BJ (cell line): ENCODE measurements around the gene CFAP46. TPM values are rescaled to one million over a fixed set of nuclear protein-coding genes. Genes with fewer than 3 reads are reported as not detected.

Source experiments
- CTCF ChIA-PET: fragments of 350-600 bp; formaldehyde crosslinking; extraction: SDS; loops from one replicate; lab custom pipeline; 2021; ENCODE audit warnings: antibody characterized with exemption, inconsistent platforms; lab: Yijun Ruan, JAX
- POLR2A ChIA-PET: fragments of 300-600 bp; sonication (Branson Sonifier 250); formaldehyde crosslinking; extraction: SDS; loops from one replicate; lab custom pipeline; 2021; ENCODE audit warnings: antibody characterized with exemption; lab: Charles Lee
- DNase-seq: peaks from one replicate; pipeline ENCODE4 v3.0.0-alpha.2; 2011; ENCODE audit warnings: low read depth
- H3K27me3 ChIP-seq: 2 replicates; pipeline ENCODE4 v1.6.0; 2011; ENCODE audit warnings: low read length; ENCODE audit not compliant: control insufficient read depth, insufficient read depth
- H3K36me3 ChIP-seq: 2 replicates; pipeline ENCODE4 v1.5.1; 2011; ENCODE audit warnings: low read length; ENCODE audit not compliant: control insufficient read depth, insufficient read depth
- H3K4me3 ChIP-seq: 2 replicates; pipeline ENCODE4 v1.5.1; 2011; ENCODE audit warnings: low read depth, mild to moderate bottlenecking, control low read depth, low read length
- polyA plus RNA-seq: library from polyadenylated mRNA; depleted of rRNA; stranded (reverse); fragments of >200 nt; gene quantifications from 2 replicates; pipeline ENCODE4 v1.2.3, GENCODE V29; 2011
- TF ChIP-seq, protein P1 (sequence below): IDR thresholded peaks from 2 replicates; pipeline ENCODE4 v1.5.1; 2011; ENCODE audit warnings: low read depth, mild to moderate bottlenecking, control low read depth, inconsistent platforms, low read length, moderate library complexity; ENCODE audit not compliant: insufficient read depth

CFAP46 gene
- polyA plus RNA-seq, 1 experiment: 1.8 TPM

DNA sequence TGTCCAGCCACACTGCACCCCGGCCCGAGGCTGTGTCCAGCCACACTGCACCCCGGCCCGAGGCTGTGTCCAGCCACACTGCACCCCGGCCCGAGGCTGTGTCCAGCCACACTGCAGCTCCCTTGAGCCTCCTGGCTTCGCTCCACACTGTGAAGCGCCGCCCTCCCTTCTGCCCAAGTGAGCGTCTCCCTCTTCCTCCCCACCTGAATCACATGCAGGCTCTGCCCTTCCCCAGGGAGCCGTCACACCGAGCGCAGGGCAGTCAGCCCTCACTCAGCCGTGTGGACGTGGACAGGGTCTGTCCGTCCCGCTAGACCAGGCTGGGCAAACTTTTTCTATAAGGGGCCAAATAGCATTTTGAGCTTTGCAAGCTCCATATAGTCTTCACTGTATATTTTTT is 27.6 kb downstream of the CFAP46 start:
- Histone ChIP-seq H3K36me3 (no peaks in the 10 kb centered on the region), H3K27me3 (no peaks in the 10 kb centered on the region; the same call in 1 of the 2 replicates), H3K4me3 (no peak overlapping the region)
- TF ChIP-seq, protein P1, sequence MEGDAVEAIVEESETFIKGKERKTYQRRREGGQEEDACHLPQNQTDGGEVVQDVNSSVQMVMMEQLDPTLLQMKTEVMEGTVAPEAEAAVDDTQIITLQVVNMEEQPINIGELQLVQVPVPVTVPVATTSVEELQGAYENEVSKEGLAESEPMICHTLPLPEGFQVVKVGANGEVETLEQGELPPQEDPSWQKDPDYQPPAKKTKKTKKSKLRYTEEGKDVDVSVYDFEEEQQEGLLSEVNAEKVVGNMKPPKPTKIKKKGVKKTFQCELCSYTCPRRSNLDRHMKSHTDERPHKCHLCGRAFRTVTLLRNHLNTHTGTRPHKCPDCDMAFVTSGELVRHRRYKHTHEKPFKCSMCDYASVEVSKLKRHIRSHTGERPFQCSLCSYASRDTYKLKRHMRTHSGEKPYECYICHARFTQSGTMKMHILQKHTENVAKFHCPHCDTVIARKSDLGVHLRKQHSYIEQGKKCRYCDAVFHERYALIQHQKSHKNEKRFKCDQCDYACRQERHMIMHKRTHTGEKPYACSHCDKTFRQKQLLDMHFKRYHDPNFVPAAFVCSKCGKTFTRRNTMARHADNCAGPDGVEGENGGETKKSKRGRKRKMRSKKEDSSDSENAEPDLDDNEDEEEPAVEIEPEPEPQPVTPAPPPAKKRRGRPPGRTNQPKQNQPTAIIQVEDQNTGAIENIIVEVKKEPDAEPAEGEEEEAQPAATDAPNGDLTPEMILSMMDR: no peak
- ChIA-PET CTCF (interaction anchor here (1.3 kb wide), 1 partner anchor 12 kb away, joined by 3 read pairs; no protein-coding TSS in a partner anchor), POLR2A (no interaction called here)
- DNase-seq: no peak

DNA sequence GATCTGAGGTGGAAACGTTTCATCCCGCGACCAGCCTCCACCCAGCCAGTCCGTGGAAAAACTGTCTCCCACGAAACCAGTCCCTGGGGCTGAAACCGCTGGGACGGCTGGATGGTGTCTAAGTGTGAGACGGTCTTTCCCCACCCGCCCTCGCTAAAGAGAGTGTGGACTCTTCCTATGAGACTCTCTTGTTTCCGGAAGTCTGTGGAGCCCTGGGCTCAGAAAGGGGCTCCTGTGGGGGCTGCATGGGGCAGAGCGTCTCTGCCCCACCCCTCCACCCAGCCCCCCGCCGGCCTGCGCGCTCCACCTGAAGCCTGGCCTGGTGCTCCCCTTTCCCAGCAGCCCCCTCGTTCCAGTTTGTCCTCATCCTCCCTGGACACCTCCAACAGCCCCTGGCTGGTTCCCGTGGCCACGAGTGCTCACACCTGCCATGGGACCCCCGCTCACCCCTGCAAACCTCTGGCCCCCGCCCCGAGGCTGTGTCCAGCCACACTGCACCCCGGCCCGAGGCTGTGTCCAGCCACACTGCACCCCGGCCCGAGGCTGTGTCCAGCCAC is 28.7 kb downstream of the CFAP46 start:
- DNase-seq: no peak
- CTCF ChIA-PET: no interaction called here
- TF ChIP-seq, protein P1: no peak
- H3K27me3 ChIP-seq: no peaks in the 10 kb centered on the region; the same call in 1 of the 2 replicates
- H3K4me3 ChIP-seq: no peak overlapping the region
- no peaks in the 10 kb centered on the region for H3K36me3 ChIP-seq
- POLR2A ChIA-PET: no interaction called here

DNA sequence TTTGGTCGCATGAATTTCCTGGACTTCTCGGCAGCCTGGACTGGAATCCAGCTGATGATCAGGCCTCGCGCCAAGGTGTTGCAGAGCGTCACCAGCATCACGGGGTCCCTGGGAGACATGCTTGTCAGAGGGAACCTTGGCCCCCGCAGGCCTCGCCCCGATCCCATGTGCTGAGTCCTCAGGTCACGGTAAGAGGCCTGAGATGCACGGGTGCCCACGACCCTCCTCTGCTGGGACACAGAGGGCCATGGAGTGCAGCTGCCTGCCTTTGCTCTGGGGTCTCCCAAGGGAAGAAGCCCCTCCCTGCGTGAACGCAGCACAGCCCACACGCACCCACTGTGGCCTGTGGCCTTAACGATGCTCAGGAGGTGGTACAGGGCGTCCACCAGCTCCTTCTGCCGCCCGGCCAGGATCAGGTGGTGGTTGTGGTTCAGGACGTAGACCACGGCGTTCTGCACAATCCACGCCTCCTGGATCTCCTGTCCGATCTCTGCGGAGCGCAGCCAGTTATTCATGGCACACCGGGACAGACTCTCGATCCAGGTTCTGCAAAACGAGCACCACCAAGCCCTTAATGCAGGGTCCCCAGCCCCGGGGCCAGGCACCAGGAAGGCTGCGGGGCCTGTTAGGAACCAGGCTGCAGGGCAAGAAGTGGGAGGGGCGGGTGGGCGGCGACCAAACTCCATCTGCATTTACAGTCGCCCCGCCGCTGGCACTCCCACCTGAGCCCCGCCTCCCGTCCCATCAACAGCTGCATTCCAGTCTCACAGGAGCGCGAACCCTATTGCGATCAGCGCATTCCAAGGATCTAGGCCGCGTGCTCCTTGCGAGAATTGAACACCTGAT is 29.4 kb downstream of the CFAP46 start:
- TF ChIP-seq, protein P1: no peak
- Histone ChIP-seq H3K36me3 (no peaks in the 10 kb centered on the region), H3K4me3 (no peak overlapping the region), H3K27me3 (no peaks in the 10 kb centered on the region; the same call in 1 of the 2 replicates)
- POLR2A ChIA-PET: no interaction called here
- CTCF ChIA-PET: no interaction called here
- DNase-seq: no peak

DNA sequence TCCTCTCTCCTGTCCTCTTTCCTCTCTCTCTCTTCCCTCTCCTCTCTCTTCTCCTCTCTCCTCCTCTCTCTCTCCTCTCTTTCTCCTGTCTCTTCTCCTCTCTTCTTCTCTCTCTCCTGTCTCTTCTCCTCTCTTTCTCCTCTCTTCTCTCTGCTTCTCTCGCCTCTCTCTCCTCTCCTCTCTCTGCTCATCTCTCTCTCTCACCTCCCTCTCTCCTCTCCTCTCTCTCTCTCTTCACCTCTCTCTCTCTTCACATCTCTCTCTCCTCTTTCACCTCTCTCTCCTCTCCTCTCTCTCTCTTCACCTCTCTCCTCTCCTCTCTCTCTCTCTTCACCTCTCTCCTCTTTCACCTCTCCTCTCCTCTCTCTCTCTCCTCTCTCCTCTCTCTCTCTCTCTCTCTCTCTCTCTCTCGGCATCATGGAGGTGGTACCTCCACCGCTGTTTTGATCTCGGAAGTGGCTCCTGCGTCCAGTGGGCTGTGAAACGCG is 30.1 kb downstream of the CFAP46 start:
- DNase-seq: no peak
- POLR2A ChIA-PET: no interaction called here
- no peaks in the 10 kb centered on the region; the same call in 1 of the 2 replicates for H3K27me3 ChIP-seq
- H3K36me3 ChIP-seq: no peaks in the 10 kb centered on the region
- CTCF ChIA-PET: no interaction called here
- TF ChIP-seq, protein P1: no peak
- H3K4me3 ChIP-seq: no peak overlapping the region

DNA sequence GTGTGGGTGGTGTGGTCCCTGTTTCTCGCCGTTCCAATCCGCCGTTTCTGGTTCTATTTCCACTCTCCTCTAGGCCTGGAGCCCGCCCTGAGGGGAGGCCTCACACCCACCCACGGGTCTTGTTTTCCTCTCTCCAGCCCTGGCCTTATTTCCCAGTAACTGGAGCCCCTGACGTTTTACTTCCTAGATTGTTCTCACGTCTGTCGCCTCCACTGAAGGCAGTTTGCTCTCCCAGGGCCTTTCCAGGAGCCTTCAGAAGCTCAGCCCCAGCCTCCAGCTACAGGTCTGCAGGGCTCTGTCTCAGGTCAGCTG is 30.6 kb downstream of the CFAP46 start:
- no peak for DNase-seq
- Histone ChIP-seq H3K36me3 (no peaks in the 10 kb centered on the region), H3K27me3 (no peaks in the 10 kb centered on the region; the same call in 1 of the 2 replicates), H3K4me3 (no peak overlapping the region)
- TF ChIP-seq, protein P1: no peak
- POLR2A ChIA-PET: no interaction called here
- CTCF ChIA-PET: no interaction called here
